AG04449 (cell line): ENCODE results near the gene SLC25A41.

Experiments
- CTCF ChIA-PET: fragments of 350-600 bp; formaldehyde crosslinking; extraction: SDS; loops from one replicate; lab custom pipeline; 2021; ENCODE audit warnings: antibody characterized with exemption; lab: Yijun Ruan, JAX
- POLR2A ChIA-PET: fragments of 400-600, 350-600 bp; formaldehyde crosslinking; extraction: SDS; loops from one replicate; lab custom pipeline; 2020; ENCODE audit warnings: antibody characterized with exemption, inconsistent platforms; lab: Yijun Ruan, JAX
- DNase-seq: peaks from one replicate; pipeline ENCODE4 v3.0.0-alpha.2; 2010; ENCODE audit warnings: low read depth, low spot score
- H3K4me3 ChIP-seq: 2 replicates; pipeline ENCODE4 v1.5.1; 2011; ENCODE audit warnings: low read depth, mild to moderate bottlenecking, control low read depth, low read length
- TF ChIP-seq, protein P1 (sequence below): IDR thresholded peaks from one replicate; pipeline ENCODE4 v1.5.1; 2011; ENCODE audit warnings: mild to moderate bottlenecking, moderate library complexity, low read length, control low read depth, inconsistent platforms; ENCODE audit not compliant: insufficient read depth; ENCODE audit errors: missing control alignments

Gene SLC25A41

DNA sequence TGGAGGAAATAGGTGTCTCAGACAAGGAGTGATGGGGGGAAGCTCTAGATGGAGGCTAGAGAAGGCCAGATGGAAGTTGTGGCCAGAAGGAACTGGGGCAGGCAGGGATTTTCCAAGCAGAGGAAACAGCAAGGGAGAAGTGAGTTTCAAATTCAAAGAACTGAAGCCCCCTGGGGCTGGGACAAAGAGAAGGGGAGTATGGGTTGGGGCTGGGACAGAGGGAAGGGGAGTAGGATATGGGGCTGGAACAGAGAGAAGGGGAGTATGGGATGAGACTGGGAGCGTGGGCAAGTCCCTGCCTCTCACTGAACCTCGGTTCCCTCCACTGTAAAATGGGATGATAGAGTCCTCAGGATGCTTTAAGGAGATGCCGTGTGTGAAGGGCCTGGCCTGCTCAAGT lies 38.7 kb downstream of the SLC25A41 start:
- TF ChIP-seq, protein P1, sequence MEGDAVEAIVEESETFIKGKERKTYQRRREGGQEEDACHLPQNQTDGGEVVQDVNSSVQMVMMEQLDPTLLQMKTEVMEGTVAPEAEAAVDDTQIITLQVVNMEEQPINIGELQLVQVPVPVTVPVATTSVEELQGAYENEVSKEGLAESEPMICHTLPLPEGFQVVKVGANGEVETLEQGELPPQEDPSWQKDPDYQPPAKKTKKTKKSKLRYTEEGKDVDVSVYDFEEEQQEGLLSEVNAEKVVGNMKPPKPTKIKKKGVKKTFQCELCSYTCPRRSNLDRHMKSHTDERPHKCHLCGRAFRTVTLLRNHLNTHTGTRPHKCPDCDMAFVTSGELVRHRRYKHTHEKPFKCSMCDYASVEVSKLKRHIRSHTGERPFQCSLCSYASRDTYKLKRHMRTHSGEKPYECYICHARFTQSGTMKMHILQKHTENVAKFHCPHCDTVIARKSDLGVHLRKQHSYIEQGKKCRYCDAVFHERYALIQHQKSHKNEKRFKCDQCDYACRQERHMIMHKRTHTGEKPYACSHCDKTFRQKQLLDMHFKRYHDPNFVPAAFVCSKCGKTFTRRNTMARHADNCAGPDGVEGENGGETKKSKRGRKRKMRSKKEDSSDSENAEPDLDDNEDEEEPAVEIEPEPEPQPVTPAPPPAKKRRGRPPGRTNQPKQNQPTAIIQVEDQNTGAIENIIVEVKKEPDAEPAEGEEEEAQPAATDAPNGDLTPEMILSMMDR, result no peak
- ChIA-PET POLR2A (no interaction called here), CTCF (no interaction called here)
- DNase-seq, result no peak
- no peak overlapping the region for H3K4me3 ChIP-seq

- no peak for DNase-seq
- ChIA-PET POLR2A (interaction anchor here (0.7 to 1.7 kb wide), 3 partner anchors 16 to 26 kb away, joined by 3 to 9 read pairs (median 4); partner anchors contain the start of gene ALKBH7), CTCF (interaction anchor here (0.9 to 1.0 kb wide), 2 partner anchors 12 to 17 kb away, joined by 3 to 4 read pairs; no protein-coding TSS in a partner anchor)
- TF ChIP-seq, protein P1, result no peak
- H3K4me3 ChIP-seq, result peak overlapping the region; percentile 82
These were observed 39.6 kb downstream of the SLC25A41 start for GRCh38 chr19:6393983-6394412.

DNA sequence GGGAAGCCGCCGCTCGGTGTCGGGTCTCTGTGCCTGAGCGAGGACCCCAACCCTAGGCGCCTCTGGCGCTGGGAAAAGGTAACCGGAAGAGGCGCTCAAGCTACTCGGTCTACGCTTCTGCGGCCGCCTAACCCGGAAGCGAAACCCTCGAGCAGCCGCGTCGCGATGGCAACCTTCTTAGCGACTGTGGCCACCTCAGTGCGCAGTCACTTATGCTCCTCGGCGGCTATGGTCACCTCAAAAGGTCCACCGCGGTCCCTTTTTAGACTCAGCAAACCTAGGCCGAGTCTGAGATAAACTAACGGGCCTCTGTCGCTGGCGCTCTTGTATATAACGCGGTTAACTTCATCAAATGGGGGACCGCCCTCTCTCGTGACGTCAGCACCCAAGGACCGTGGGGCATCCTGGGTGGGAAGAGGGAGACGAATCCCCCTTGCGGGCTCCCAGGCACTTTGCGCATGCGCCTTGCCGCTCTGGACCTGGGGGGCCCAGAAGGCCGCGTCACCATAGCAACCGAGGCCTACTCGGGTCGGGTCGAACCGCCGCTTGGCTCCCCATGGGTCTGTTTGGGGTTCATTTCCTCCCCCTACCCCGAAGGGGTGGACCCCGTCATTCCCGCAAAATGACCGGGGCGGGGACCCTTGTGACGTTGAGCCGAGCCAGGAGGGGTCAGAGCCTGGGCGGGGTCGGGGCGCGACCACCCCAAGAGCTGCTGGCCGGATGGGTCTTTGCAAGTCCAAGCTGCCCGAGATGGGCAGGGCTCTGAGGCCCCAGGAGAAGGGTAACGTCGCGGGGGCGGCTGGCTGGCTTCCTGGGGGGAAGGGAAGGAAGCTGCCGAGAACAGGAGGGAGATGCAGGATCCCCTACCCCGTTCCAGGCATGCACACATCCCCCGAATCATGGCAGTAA lies 40.2 kb downstream of the SLC25A41 start, which contains the start of gene GTF2F1:
Gene GTF2F1, minus strand, starts transcription at position 91 of the 909 bp plus-strand sequence. CDS start 169 bp downstream, outside the sequence.
- ChIA-PET CTCF (interaction anchor here (0.9 to 1.1 kb wide), 3 partner anchors 13 to 167 kb away, joined by 3 to 4 read pairs (median 3); no protein-coding TSS in a partner anchor), POLR2A (interaction anchor here (0.6 to 1.7 kb wide), 5 partner anchors 10 to 102 kb away, joined by 3 to 9 read pairs (median 4); partner anchors contain the start of gene ALKBH7)
- DNase-seq, result peak; percentile 63
- TF ChIP-seq, protein P1, result peak; percentile 20
- H3K4me3 ChIP-seq, result peak within 1 kb of the TSS; percentile 82

GRCh38 chr19:6392221-6393073 lies 41.1 kb downstream of the SLC25A41 start:
- ChIA-PET POLR2A (interaction anchor here (0.6 to 1.7 kb wide), 3 partner anchors 11 to 103 kb away, joined by 3 to 9 read pairs (median 5); partner anchors contain the start of gene ALKBH7), CTCF (interaction anchor here (1.1 kb wide), 1 partner anchor 166 kb away, joined by 3 read pairs; no protein-coding TSS in a partner anchor)
- peak overlapping the region; percentile 82 for H3K4me3 ChIP-seq
- no peak for DNase-seq
- TF ChIP-seq, protein P1, result no peak

- TF ChIP-seq, protein P1, result no peak
- no peak overlapping the region for H3K4me3 ChIP-seq
- POLR2A ChIA-PET, result no interaction called here
- DNase-seq, result no peak
- CTCF ChIA-PET, result no interaction called here
These were observed 46.2 kb downstream of the SLC25A41 start for GRCh38 chr19:6387372-6387771.
